Stimulated activated naive CD4-positive, alpha-beta T cell treated with Interleukin-2 at 50 U/mL for 16 hours (primary cell): ENCODE data around the gene CLEC16A.
"Not testable (repeated sequence)": the region's sequence is repeated elsewhere in the genome, so short reads cannot be mapped to it uniquely, and the experiment has no call there.

Source experiments
- DNase-seq: peaks from one replicate; lab custom pipeline; 2025; lab: John Stamatoyannopoulos, UW

The CLEC16A gene

DNA sequence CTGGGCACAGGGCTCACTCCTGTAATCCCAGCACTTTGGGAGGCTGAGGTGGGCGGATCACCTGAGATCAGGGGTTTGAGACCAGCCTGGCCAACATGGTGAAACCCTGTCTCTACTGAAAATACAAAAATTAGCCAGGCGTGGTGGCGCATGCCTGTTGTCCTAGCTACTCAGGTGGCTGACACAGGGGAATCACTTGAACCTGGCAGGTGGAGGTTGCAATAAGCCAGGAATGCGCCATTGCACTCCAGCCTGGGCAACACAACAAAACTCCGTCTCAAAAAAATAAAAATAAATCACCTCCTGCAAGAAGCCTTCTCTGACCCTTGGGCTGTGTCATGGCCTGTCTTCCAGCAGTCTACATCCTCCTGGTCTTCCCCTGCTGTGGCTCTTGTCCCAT is 158.9 kb downstream of the CLEC16A start:
- not testable (repeated sequence) for DNase-seq

DNA sequence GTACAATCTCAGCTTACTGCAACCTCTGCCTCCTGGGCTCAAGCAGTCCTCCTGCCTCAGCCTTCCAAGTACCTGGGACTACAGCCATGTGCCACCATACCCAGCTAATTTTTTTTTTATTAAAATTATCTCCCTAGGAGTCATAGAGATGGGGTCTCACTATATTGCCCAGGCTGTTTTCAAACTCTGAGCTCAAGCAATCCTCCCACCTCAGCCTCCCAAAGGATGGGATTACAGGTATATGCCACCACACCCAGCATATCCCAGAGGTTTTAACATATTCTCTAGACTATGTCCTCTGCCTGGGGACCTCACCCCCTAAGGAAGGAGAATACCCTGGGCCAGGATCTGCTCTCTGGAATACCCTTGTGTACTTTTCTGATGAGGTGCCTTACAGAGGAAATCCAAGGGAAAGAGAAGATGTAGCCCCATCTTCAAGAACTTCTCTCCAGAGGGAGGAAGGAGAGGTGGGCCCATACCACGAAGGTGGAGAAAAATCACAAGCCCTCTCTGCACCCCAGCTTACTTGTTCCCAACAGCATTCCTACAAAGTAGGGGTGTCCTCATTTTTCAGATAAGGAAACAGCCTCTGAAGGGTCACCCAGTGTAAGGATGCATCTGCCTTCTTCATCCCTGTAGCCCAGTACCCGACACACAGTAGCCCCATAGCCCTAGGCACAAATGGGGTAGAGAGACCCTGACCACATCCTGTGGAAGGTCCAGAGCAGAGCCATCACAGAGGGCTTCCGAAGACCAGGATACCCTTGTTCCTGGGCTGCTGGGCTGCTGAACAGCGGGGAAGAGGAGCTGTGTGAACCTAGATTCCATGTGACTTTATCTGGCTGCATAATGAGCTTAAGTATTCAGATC is 160.0 kb downstream of the CLEC16A start:
- DNase-seq = no peak

DNA sequence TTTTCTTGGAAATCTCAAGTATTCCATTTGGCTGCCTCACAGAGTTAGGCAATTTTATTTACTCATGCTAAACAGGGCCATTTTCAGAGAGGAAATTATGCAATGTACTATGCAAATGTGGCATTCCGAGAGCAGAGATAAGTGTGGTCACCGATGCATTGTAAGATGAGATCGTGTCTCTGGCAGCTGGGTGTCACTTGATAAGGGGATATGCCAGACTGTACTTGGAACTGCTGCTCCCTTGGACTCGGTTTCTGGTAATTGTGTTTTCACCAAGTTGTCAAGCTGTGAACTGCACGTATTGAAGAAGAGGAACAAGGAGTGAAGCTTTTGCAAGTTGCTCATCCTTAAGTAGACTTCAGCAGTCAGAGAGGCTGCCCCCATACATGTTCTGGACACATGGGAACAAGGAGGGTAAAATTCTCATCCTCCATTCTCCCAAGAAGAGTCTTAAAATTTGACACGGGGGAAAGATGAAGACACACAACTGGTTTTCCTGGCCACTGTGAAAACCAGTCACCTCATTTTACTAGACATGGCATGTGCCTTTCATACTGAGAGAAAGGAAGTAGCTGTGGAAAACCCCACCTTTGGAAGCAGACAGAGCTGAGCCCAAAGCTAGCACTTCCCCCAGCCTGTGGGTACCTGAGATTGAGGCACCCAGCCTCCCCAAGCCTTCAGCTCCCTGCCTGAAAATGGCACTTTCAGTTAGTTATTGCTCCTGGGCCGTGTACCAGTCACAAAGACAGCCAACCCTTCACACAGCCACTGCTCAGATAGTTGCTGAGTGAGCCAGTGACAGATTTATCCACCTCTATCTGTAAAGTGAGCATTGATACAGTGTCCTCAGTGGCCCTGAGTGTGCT is 160.9 kb downstream of the CLEC16A start:
- peak; percentile 23 for DNase-seq

DNA sequence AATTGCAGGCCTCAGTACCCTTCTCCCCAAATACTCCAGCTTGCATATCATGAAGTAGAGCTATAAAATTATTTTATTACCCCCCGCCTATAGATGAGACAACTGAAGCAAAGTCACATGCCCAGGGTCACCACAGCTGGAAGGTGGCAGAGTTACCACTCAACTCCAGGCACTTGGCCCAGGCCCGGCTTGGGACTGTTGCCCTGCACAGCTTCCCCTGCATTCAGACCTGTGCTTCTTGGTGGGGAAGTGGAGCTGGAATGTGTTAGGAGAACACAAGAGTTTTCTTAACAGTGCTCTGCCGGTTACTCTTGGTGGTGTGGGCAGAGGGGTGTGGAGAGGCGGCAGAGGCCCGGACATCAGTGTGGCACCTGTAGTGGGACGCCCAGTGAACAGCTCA is 162.4 kb downstream of the CLEC16A start:
- DNase-seq = no peak

DNA sequence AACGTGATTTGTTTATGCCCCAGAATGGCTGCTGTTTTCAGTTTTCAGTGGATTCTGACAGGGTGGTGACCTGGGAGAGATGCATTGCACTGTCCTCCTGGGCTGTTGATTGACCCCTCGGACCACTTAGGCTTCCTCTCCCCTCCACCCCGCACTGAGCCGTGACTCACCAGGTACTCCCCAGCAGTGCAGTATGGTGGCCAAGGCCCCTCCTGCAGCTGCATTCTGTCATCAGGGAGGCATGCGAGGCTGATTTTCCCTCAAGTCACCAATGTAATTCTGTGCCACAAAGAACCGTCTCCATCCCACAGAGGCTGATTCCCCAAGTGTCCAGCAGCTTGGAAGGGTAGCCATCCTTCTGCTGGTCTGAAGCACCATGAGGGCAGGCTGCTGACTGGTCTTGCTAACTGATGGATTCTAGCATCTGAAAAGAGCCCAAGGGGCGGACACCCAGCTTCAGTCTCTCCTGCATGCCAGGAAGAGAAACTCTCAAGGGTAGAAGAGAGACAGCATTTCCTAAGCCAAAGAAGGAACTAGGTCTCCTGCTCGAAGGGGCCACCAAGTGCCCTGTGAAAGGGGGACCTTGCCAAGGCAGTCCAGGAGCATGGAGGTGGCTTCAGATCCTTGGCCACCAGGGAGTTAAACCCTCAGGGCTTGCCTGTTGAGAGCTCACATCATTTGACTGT is 163.6 kb downstream of the CLEC16A start:
- no peak for DNase-seq

DNA sequence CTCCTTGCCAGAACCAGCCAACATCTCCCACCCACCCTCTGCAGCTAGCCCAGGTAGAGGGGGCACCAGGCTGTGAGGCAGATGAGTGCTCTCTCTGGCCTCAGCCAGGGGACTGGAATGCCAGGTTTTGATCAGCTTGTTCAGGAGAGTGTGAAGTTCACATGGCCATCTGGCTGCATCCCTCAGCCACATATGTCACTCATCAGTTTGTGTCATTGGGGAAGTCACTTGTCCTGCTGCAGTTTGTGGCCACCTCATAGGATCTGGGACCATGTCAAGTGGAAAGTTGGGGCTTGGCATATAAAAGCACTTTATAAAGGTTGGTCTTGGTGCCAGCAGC is 164.1 kb downstream of the CLEC16A start:
- no peak for DNase-seq

DNA sequence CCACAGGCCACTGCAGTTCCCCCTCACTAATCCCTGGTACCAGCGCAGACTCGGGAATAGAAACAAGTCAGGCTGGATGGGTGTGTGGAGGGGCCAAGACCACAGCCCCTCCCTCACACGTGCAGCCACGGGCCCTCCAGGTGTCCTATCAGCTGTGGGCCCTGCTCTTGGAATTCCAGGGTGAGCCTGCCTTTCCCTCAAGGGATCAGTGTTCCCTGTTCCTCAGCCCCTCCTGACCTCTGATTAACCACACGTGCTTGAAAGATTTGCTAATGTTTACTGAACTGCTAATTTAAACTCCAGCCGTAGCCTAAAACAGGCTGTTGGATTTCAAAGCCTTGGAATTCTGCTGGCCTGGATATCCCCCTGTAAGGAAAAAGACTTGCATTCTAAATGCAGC is 165.2 kb downstream of the CLEC16A start:
- DNase-seq = no peak

DNA sequence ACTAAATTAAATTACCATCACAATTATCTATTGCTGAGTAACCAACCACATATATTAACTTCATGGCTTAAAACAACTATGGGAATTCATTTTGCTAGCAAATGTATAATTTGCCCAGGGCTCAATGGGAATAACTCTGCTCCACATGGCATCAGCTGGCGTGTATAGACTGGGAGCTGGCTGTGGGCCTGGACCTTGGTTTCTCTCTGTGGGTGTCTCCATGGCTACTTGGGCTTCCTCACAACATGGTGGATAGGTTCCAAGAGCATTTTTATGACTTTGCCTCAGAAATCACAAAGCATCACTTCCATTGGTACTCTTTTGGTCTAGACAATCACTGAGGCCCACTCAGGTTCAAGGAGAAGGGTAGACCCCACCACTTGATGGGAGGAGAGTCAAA is 166.8 kb downstream of the CLEC16A start:
- no peak for DNase-seq

DNA sequence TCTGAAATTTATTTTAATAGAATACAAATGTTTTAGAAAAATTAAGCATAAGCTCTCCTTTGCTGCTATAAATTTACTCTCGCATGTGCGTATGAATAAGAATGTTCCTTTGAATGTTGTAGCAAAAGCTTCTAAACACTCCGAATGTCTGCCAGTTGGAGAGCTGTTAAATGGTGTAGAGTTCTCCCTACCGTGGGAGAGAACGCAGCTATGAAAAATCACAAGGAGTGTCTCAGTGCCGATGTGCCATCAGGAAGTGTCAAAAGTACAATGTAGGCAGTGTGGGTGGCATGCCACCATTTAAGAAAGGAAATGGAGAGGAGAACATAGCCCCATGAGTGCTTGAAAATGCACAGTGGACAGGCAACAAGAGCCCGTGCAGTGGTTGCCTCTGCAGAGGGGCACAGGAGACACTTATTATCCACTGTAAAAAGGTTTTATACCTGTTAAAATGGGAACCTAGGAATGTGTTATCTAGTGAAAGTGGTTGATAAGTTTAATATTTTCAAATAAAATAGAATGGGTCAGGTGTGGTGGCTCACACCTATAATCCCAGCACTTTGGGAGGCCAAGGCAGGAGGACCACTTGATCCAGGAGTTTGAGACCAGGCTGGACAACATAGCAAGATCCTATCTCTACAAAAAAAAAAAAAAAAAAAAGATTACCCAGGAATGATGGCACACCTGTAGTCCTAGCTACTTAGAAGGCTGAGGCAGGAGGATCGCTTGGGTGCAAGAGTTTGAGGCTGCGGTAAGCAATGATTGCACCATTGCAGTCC is 167.7 kb downstream of the CLEC16A start:
- no peak for DNase-seq

DNA sequence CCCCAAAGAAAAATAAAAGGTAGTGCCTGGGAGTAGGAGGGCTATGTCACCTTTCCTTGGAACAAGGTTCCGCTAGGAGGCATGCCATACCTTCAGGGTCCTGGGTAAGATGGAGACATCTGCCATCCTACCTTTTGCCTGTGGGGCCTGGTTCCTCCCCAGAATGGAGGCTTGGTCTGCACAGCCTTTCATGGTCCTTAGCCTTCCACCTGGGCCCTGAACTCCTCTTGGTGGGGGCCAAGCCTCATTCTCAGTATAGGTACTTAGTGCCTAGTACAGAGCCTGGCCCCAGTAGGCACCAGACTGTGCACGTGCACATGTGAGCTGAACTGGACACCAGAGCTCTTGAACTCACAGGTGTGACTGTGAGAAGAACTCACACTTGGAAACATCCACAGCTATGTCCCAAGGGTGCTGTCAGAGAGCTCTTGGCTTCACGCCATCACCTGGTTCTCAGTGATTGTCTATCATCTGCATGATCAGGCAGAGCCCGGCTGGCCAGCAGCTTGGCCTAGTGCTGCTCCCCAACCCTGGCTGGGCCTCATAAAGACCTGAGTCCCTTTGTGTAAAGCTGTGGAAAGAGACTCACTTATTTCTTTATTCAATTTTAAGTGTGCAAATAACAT is 168.5 kb downstream of the CLEC16A start:
- no peak for DNase-seq

DNA sequence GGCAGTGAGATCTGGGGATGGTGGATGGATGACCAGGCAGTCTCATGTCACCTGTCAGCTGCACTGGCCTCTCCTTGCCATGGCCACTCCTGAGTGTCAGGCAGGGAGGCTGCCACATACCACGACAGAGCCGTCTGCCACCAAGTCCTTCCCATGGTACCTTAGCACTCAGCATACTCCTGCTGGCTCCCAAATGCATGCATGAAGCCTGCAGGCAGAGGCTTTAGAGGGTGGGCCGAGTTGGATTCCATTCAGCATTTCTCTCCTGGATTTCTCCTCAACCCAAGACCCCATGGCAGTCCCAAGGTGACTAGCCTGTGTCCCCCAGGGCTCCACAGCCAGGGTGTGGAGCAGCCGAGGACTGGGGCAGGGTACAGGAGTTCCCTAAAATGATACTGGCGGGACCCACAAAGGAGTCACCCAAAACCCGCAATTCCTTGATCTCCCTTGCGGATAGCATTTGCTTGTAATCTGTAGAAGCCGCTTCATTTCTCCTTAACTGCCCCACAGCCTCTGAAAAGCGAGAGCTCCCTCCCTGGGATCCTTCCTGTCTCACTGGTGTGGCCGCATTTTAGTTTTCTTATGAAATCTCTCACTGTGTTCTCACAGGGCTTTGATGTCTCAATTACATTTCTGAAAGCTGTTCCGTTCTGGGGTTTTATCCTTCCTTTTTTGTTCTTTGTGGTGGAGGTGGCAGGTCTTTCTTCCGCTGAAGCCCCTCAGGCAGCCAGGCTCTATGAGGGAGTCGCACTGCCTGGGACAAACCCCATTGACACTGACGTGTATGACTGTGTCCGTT is 170.2 kb downstream of the CLEC16A start:
- DNase-seq = peak; percentile 36

DNA sequence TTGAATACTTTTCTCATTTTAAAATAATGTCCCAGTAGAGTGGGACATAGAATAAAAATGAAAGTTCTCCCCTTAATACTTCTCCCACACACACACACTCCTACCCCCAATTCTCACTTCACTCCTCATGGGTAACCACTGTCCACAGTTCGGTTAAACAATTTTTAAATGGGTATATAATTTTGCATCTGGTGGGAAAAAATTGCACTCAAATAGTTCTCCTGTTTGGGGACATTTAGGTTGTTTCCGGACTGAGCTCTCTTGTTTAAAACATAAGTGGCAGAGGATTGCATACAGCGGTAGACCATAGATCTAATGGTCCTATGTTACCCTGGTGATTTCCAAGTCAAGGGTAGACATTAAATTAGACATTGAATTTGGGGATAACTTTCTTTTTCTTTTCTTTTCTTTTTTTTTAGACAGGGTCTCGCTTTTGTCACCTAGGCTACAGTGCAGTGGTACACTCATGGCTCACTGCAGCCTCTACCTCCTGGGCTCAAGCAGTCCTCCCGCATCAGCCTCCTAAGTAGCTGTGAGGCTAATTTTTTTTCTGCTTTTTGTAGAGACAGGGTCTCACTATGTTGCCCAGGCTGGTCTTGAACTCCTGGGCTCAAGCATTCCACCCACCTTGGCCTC is 173.3 kb downstream of the CLEC16A start:
- DNase-seq = no peak

DNA sequence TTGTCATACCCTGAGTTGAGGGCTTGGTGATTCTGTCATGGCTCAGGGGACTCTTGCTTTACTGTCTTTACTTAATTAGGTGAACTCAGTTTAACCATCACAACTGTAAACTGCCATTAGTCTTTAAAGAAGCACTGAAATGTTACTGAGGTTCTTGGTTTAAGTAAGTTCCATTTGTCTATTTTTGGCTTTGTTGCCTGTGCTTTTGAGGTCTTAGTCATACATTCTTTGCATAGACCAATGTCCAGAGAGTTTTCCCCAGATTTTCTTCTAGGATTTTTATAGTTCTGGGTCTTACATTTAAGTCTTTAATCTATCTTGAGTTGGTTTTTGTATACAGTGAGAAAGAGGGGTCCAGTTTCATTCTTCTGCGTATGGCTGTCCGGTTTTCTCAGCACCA is 174.1 kb downstream of the CLEC16A start:
- DNase-seq = no peak

DNA sequence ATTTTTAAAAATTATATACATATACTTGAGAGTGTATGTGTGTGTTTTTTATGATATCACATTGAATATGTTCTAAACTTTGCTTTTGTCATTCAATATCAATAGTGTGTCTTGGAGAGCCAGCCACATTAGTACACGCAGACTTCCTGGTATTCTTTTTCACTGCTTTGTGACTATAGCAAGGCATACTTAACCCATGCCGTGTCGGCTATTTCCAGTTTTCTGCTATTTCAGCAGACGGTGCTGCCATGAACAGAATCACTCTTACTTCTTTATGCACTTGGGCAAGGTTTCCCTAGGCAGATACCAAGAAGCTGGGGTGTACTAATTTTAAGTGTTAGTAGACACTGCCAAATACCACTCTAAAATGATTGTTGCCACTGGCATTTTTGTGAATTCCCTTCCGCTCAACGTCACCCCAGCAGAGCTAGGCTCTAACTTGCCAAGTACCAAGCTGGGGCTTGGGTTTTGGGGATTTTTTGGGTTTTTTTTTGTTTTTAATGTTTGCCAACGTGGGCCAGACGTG is 176.8 kb downstream of the CLEC16A start:
- DNase-seq = no peak

DNA sequence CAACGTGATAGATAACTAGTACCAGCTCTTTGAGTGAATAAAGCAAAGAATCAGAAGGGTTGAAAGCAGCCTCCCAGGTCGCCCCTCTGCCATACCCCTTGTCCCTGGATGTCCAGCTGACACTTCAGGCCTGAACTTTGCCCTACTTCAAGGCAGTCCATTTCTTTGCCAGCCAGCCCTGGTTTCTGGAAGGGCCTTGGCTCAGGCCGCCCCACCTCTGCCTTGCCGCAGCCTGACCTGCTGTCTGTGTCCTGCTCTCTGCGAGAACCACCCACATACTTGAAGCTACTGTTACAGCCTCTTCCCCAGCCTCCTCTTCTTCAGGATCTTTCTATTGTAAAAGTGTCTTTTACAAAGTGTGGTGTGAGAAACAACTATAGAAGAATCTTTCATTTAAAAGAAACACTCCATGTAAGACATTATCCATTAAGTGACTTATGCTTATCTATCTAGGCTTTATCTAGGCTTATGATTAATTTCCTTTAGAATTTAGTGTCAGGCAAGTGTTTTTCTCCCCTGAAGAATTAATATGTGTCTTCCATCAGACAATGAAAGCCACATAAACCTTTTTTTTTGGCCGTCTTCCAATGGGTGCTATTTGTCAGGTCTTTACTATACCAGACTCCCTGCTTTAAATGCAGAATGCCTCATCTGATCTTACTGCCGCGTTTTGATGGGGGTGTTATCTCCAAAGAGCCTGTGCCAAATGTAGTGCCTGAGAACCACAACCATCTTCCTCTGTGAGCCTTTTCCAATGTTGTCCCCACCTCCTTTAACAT is 177.7 kb downstream of the CLEC16A start:
- no peak for DNase-seq

DNA sequence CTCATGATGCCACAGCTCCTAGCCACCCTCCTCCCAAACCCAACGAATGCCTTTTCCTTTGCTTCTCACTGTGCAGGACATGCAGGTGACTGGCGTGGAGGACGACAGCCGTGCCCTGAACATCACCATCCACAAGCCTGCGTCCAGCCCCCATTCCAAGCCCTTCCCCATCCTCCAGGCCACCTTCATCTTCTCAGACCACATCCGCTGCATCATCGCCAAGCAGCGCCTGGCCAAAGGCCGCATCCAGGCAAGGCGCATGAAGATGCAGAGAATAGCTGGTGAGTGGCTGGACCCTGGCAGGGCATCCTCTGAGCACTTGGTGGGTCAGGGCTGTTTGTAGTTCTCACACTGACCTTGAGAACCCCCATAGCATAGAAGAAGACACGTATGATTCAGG is 179.3 kb downstream of the CLEC16A start:
- no peak for DNase-seq

DNA sequence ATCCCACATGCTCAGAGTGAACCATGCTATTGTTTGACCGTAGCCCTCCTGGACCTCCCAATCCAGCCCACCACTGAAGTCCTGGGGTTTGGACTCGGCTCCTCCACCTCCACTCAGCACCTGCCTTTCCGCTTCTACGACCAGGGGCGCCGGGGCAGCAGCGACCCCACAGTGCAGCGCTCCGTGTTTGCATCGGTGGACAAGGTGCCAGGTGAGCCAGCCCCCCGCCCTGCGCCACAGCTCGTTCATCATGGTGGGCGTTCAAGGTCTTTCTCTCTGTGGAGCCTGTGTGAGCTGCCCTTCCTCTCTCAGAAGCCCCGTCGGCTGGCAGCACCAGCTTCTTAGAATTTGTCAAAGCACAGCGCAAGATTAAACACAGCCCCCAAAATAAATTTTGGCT is 181.6 kb downstream of the CLEC16A start:
- no peak for DNase-seq

DNA sequence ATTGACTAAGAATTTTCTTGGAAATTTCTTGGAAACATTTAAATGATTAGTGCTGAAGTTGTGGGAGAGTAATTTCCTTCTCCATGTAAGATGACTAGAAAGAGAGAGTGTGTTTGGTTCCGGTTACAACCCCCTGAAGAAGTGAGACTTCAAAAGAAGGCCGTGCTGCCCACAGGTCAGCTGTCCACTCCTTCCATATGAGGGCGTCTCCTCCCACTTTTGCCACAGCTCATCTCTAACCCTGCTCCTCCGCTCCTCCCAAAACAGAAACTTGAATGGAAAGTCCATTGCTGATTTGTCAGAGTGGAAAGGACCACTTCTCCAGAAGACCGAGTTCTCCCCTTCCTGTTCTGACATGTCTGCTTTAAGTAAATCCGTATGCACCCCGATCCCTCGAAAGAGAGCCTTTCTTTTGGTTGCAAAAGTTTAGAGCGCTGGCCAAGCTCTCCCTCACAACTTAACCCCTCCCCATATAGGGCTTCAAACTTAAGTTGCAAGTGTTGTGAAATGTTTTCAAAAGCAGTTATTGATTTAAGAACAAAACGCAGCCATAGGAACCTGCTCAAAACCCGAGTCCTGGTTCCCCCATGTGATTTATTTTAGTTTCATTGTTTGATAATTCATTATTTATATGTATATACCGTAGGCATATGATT is 182.2 kb downstream of the CLEC16A start:
- no peak for DNase-seq
